NCI-H2029 treated with DMSO at 0.1 percent for 48 hours (cell line): ENCODE data around the gene MT1H.
"Not testable (repeated sequence)": the region's sequence is repeated elsewhere in the genome, so short reads cannot be mapped to it uniquely, and the experiment has no call there.

Experiments
- DNase-seq: peaks from one replicate; lab custom pipeline; 2025; lab: John Stamatoyannopoulos, UW

MT1H gene

GRCh38 chr16:56684926-56685590, 15.4 kb downstream of the MT1H start:
- DNase-seq = no peak

DNA sequence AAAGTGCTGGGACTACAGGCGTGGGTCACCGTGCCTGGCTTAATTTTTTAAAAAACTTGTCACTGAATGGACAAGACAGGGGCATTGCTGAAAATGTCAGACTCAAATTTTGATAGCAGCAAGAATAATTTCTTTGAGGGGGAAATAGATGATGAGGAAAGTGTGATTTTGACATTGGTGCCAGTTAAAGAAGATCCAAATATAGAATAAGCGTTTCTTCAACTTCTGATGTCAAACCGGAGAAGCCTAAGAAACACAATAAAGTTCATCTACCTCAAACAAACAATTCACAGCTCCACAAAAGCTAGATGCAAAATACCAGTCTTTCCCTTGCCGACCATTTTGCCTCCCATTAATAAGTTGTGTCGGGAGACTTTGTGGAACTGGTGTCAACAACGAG, 17.1 kb downstream of the MT1H start:
- DNase-seq = no peak

- DNase-seq = no peak
These were observed 19.1 kb downstream of the MT1H start for GRCh38 chr16:56688762-56689161.

- DNase-seq = no peak
These were observed 19.6 kb downstream of the MT1H start for GRCh38 chr16:56689171-56689570.

DNA sequence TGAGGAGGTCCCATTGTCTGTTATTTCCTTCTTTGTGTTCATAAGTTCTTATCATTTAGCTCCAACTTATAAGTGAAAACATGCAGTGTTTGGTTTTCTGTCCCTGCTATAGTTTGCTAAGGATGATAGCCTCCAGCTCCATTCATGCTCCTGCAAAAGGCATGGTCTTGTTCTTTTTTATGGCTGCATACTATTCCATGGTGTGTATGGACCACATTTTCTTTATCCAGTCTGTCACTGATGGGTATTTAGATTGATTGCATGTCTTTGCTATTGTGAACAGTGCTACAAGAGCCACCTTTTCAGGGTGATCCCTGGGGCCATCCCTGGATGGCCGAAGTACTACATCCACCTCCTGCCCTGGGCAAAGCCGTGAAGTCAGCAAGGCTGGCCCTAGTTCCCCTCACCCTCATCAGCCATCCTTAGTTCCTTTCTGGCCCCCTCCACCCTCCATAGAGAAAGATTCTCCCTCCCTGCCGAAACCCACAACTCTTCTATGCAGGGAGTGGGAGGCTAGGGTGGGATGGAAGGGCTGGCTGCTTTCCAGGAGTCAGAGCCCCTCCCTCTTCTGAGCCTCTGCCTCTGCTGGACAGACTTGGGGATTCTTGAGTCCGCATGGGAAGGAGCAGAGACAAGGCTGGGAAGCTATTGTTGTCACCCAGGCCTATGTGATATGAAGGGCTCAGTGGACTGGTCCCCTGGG, 21.0 kb downstream of the MT1H start:
- DNase-seq = no peak

- DNase-seq = no peak
These were observed 22.3 kb downstream of the MT1H start for GRCh38 chr16:56691885-56692284.

DNA sequence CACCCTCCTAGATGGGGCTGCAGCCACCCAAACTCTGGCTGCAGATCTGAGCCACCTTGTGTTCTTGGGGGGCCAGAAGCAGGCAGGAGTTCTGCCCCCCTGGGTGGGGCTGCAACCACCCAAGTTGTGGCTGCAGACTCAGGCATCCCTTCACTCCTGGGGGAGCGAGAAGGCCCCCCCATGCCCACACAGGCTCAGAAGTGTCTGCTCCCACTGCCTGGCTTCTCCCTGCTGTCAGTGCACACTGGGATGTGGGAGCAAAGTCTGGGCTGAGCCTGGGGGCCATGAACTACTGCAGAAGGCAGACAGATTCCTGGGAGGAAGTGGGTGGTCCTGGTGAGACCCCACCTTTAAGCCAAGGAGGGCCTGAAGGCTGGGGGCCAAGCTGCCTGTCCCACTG, 25.6 kb downstream of the MT1H start:
- DNase-seq = no peak

GRCh38 chr16:56697456-56698155, 28.0 kb downstream of the MT1H start:
- no peak for DNase-seq

- no peak for DNase-seq
These were observed 30.6 kb downstream of the MT1H start for GRCh38 chr16:56700195-56700594.

- no peak for DNase-seq
These were observed 31.0 kb downstream of the MT1H start for GRCh38 chr16:56700631-56701030.

DNA sequence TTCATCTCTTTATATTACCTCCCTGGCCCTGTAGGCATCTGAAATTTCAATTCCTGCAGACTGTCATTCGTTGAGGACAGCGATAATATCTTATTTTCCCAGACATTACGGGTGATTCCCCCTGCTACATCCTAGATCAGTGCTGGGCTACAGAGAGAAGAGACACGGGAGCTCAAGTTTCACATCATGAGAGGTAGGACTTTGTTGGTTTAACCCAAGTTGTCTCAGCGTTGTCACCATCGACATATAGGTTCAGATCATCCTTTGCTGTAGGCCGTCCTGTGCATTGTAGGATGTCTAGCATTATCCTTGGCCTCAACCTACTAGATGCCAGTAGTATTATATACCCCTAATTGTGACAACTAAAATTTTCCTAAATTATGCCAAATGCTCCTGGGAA, 31.9 kb downstream of the MT1H start:
- DNase-seq = no peak

- no peak for DNase-seq
These were observed 33.2 kb downstream of the MT1H start for GRCh38 chr16:56702836-56703235.

- DNase-seq = no peak
These were observed 39.2 kb downstream of the MT1H start for GRCh38 chr16:56708525-56709442.

DNA sequence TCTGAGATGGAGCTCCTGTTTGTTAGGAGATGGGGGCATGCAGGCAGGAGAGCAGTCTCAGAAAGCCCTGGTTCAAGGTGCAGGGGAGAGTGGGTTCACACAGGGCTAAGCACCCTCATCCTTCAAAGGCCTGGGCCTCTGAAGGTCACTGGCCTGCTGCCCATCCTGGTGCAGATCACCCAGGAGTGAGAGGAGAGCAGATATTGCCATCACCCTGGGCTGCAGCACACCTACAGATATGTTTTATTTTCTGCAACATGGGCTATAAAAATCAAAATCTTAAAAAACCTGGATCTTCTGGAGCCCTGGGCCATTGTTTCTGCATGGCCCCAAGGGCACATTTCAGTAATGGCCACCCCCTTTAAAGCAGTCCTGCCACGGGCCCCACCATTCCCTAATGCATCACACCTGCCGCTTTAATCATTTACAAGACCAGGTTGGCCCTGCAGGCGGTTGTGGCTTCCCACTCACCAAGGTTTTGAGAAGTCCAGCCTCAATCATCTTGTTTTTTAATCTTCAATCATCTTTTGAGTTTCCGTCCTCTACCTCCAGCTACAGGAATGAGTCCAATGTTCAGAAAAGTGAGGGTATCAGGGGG, 39.9 kb downstream of the MT1H start:
- no peak for DNase-seq

DNA sequence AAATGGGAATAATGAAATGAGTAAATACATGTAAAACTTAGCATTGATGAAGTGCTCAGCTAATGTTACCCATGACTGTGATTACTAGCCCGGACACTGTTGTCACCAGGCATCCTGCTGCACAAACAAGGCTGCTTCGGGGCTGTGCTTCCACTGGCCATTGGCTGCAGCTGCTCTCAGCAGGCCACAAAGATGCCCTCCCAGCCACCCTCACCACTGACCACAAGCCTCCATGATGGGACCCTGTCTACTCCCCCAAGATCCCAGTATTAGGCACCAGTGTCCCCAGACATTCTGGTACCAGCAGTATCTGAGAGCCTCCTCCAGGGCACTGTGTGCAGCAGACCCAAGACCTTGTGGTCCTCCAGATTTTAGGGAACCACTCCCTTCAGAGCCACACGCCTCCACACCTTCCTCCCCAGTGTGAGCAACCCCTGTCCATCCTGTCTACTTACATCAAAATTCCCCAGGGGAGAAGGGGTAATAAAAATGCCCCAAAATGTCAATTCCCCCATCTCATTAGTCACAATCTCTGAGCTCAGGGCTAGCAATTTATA, 40.6 kb downstream of the MT1H start:
- no peak for DNase-seq

DNA sequence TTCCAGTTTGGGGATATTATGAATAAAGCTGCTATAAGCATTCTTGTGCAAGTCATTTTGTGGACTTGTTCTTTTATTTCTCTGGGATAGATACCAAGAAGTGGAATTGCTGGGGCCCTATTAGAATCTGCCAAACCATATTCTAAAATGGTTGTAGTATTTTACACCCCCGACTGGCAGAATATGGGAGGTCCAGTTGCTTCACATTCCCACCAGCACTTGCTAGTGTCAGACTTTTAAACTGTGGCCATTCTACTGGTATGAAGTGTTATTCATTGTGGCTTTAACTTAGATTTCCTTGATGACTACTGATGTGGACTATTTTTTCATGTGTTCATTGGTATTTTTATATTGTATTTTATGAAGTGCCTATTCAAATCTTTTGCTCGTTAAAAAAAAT, 42.2 kb downstream of the MT1H start:
- no peak for DNase-seq

DNA sequence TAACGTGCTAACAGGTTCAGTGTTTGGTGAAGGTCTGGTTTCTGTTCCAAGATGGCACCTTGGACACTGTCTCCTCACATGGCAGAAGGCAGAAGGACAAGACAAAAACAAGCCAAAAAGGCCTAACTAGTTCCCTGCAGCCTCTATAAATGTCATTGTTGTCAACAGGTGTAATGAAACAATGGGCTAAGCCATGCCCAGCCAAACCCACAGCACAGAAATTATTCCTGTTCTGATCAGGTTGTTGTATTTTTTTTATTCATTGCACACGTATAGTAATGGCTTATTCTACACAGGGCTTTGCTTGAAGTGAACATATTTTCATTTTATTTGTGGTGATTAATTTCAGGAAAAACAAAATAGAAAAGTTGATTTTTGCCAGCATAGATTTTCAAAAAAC, 44.2 kb downstream of the MT1H start:
- DNase-seq = no peak

DNA sequence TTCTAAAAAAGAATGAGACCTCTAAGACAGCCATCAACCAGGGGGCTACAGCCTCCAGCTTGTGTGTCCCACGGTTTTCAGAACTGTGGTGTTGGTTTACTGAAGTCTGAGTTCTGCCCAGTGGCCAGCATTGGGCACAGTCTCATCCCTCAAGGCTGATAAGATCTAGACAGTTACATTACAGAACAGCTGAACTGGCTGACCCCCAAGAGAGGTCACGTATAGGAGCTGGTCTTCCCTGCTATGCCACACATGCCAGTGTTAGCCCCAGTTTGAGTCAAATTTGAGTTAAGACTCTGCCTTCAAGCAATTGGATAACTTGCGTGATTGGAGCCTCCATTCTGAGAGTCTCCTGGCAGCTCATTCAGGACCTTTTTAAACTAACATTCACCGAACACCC, 45.5 kb downstream of the MT1H start:
- DNase-seq = no peak

DNA sequence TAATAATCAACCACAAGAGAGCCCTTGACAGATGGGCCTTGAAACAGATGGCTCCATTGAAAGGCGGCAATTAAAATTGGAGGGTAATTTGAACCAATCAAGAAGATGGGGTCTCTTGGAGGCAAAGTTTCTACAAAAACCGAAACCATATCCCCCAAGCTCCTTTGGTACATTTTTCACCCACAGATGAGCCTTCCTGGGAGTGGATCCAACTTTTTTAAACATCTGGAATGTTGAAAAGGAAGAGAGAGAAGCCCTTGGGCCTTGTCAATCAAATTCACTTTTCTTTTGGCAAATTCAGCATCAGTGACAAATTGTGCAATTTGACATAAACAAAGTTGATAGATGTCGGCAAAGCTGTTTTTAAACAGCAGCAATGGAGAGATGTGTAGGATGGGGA, 47.1 kb downstream of the MT1H start:
- DNase-seq = no peak

DNA sequence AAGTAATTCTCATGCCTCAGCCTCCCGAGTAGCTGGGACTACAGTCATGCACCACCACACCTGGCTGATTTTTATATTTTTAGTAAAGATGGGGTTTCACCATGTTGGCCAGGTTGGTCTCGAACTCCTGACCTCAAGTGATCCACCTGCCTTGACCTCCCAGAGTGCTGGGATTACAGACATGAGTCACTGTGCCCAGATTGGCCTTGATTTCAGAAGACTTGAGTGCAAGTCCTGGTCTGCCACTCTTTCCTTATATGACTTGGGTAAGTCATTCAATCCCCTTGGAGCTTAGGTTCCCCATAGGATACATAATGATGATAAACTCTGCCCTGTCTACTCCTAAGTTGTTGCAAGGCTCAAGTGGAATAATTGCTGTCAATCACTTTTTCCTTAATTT, 47.9 kb downstream of the MT1H start:
- DNase-seq = not testable (repeated sequence)
